Astrocyte of the spinal cord (primary cell): Measurements from ENCODE around the gene CNDP1.

ENCODE experiments used
- DNase-seq: peaks from one replicate; pipeline ENCODE4 v3.0.0; 2011; ENCODE audit warnings: low read depth, low spot score
- H3K4me3 ChIP-seq: 2 replicates; pipeline ENCODE4 v1.5.1; 2011; ENCODE audit warnings: low read depth, mild to moderate bottlenecking, low read length, moderate library complexity
- in situ Hi-C: cut with HindIII; loops from 2 replicates; pipeline ENCODE4 v1.10.0; 2017; ENCODE audit warnings: low sequenced_read_pairs
- TF ChIP-seq, protein P1 (sequence below): IDR thresholded peaks from 2 replicates; pipeline ENCODE4 v1.5.1; 2012; ENCODE audit warnings: low read depth, mild to moderate bottlenecking, low read length, inconsistent platforms

Gene CNDP1

DNA sequence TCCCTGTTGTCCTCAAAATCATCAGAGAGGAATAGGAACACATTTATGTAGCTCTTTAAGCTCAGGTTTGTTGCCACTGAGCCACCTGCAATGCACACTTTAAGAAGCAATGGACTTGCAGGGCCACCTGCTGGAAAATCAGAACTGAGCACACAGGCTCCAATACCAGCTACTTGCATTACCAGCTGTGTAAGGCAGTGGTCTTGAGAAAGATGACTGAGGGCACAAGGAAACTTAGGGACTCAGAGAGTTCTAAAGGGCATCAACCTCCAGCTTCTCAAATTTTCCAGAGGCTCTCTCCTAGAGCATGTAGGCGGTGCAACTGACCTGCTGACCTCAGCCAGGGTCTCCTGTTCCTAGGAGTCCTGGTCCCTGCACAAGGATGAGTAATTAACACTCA is 40.6 kb upstream of the CNDP1 start:
- TF ChIP-seq, protein P1, sequence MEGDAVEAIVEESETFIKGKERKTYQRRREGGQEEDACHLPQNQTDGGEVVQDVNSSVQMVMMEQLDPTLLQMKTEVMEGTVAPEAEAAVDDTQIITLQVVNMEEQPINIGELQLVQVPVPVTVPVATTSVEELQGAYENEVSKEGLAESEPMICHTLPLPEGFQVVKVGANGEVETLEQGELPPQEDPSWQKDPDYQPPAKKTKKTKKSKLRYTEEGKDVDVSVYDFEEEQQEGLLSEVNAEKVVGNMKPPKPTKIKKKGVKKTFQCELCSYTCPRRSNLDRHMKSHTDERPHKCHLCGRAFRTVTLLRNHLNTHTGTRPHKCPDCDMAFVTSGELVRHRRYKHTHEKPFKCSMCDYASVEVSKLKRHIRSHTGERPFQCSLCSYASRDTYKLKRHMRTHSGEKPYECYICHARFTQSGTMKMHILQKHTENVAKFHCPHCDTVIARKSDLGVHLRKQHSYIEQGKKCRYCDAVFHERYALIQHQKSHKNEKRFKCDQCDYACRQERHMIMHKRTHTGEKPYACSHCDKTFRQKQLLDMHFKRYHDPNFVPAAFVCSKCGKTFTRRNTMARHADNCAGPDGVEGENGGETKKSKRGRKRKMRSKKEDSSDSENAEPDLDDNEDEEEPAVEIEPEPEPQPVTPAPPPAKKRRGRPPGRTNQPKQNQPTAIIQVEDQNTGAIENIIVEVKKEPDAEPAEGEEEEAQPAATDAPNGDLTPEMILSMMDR: peak; percentile 55
- H3K4me3 ChIP-seq: no peak overlapping the region
- DNase-seq: peak; percentile 61
- in situ Hi-C loops: no loop called here

DNA sequence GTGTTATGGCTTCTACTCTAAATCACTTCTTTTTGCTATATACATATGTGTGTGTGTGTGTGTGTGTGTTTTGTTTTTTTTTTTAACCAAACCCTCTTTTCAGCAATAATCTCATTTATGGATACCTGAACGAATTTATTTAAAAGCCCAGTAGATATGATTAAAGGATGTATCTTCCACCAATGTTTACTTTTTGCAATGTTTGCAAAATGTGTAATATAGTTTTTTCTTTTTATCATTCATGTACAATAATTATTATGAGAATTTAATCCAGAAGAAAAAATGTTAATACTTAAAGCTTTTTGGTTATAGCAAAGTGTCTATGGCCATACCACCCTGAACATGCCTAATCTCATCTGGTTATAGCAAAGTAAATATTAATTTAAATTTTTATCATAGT is 39.8 kb upstream of the CNDP1 start:
- TF ChIP-seq, protein P1: no peak
- in situ Hi-C loops: no loop called here
- no peak overlapping the region for H3K4me3 ChIP-seq
- DNase-seq: no peak

DNA sequence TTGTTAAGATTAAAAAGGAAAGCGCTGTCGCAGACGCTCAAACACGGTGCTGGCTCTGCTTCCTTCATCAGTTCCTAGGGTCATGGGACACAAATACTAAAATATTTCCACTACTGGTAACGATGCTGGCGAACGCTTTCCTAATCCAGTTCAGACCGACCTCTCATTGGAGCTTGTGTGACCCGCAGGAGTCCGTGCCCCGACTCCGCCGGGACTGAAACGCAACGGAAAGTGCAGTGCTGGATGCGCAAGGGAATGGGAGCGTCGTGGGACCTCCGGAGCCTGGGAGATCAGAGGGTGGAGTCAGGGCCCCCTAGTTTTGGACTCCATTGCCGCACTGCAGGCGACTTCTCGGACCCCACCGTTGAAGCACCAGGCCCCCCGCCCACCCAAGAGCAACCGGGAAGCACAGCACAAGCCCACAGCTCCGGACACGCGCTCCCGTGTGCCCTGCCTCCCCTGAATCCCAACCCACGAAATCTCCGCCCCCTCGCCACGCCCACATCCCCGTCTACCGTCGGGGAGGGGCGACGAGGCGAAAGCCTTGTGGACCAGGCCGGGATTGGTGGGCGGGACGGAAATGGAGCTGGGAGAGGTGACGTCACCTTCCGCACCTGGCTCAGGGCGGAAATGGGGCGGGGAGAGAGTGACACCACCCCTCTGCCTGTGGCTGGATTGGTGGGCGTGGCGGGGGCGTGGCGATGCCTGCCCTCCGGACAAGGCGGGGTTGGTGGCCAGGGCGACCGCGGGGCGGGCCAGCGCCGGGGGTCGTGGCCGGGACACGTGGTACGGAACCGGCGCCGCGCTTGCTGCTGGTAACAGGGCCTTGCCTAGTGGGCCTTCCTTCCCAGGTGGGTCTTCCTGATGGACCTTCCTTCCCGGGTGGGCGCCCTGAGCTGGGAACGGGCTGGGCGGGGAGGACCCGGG is 38.5 kb upstream of the CNDP1 start, which contains the start of gene CNDP2:
Gene CNDP2 (plus strand): TSS at position 783 of the 927 bp plus-strand sequence. CDS start 3,611 bp downstream, outside the sequence.
- peak; percentile 99 for DNase-seq
- TF ChIP-seq, protein P1: no peak
- in situ Hi-C loops: no loop called here
- peak within 1 kb of the TSS; percentile 80 for H3K4me3 ChIP-seq

DNA sequence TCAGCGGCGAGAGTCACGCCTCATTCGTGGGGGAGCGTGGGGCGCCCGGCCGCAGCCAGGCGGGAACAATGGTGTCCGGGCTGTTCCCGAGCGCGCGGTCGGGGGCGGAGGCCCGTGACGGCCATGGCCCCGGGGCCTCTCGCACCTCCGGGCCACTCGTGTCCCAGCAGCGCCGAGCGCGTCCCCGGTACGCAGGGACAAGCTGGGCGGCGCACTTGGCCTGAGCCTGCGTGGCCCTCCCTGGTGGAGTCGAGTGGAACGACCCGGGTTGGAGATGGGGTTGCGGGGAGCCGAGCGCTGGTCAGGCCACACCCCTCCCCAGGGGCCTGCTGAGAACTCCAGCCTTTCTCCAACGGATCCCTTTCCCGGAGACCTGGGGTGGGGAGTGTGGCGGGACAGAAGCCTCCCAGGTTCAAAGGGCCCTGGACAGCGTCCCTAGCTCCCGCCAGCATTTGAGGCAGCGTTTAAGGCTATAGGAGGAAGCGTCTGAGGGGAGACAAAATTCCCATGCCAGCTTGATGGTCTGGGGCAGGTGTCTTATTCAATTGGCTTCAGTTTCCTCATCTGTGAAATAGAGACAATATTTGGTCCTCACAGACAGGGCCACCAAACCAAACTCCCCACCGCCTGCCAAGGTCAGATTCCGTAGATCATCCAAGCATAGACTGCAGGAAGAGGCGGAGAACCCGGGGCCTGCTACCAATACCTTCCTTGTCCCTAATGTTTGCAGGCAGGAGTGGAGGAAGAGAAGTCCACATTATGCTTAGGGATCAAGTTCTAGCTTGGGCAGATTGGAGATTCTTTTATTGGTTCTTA is 37.6 kb upstream of the CNDP1 start:
- TF ChIP-seq, protein P1: no peak
- H3K4me3 ChIP-seq: peak overlapping the region; percentile 80
- in situ Hi-C loops: no loop called here
- DNase-seq: peak; percentile 47

DNA sequence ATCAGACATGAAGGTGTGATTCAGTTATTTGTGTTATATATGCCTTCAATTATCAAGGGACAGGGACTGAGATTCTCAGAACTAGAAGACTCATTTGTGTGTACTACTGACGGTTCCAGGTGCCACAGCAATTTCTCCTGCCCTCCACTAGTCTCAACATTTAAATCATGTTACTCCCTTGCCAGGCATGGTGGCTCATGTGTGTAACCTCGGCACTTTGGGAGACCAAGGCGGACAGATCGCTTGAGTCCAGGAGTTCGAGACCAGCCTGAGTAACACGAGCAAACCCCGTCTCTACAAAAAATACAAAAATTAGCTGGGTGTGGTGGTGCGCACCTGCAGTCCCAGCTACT is 37.0 kb upstream of the CNDP1 start:
- H3K4me3 ChIP-seq: peak overlapping the region; percentile 80
- DNase-seq: no peak
- in situ Hi-C loops: no loop called here
- TF ChIP-seq, protein P1: no peak

DNA sequence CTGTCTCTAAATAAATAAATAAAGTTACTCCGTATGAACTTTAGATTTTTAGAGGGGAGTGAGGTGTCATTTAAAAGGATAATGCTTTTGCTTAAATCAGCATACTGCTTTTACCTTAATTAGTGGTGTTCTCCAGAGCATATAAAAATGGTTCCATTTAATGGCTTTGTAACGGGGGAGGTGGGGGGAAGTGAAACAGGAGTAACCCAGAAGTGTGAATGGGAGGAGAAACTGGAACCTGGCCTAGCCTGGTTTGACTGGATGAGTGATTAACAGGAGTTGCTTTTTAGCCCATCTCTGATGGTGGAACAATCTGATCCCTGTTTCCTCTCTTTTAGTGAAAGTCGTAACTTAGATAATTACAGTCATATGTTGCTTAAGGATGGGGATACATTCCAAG is 36.5 kb upstream of the CNDP1 start:
- DNase-seq: no peak
- TF ChIP-seq, protein P1: no peak
- H3K4me3 ChIP-seq: no peak overlapping the region
- in situ Hi-C loops: no loop called here
